Upper lobe of left lung (tissue), 6 donors: Measurements from ENCODE around the gene PLD3. TPM values are rescaled to one million over a fixed set of nuclear protein-coding genes. Genes with fewer than 3 reads are reported as not detected.

Source experiments
- ATAC-seq, 2 donors: fragments of 200-7000 bp; cut with Tn5 transposase; one replicate each; pipeline ENCODE4 v1.9.1; 2022; ENCODE audit warnings: mild to moderate bottlenecking in 2 of 2, moderate library complexity in 2 of 2; ENCODE audit not compliant: low FRiP score in 2 of 2
- DNase-seq, 2 donors: peaks; one replicate each; pipeline ENCODE4 v3.0.0-alpha.2; 2019 to 2020
- H3K27ac ChIP-seq, 4 donors: fragments of 200-600 bp; sonication (generic); one replicate each; pipeline ENCODE4 v1.5.1; 2016 to 2019
- H3K27me3 ChIP-seq, 4 donors: fragments of 200-600 bp; sonication (generic); one replicate each; pipeline ENCODE4 v1.5.1; 2017 to 2019
- H3K36me3 ChIP-seq, 4 donors: fragments of 200-600 bp; sonication (generic); one replicate each; pipeline ENCODE4 v1.5.1; 2016 to 2019
- H3K4me1 ChIP-seq, 4 donors: fragments of 200-600 bp; sonication (generic); one replicate each; pipeline ENCODE4 v1.5.1; 2018 to 2019
- H3K4me3 ChIP-seq, 4 donors: fragments of 200-600 bp; sonication (generic); one replicate each; pipeline ENCODE4 v1.5.1; 2017 to 2019; ENCODE audit warnings: mild to moderate bottlenecking in 2 of 4, moderate library complexity in 1 of 4
- H3K9me3 ChIP-seq, 4 donors: fragments of 200-600 bp; sonication (generic); one replicate each; pipeline ENCODE4 v1.5.1; 2018 to 2019
- EP300 ChIP-seq, 4 donors: sonication (generic); formaldehyde crosslinking; IDR thresholded peaks; one replicate each; pipeline ENCODE4 v1.5.1; 2017; ENCODE audit warnings: antibody characterized with exemption in 4 of 4, control low read depth in 2 of 4
- POLR2A ChIP-seq, 4 donors: fragments of 450-650 bp; IDR thresholded peaks; one replicate each; pipeline ENCODE4 v1.5.1; 2016 to 2017; ENCODE audit warnings: antibody characterized with exemption in 4 of 4, mild to moderate bottlenecking in 2 of 4
- POLR2AphosphoS5 ChIP-seq, 2 donors: sonication (generic); formaldehyde crosslinking; IDR thresholded peaks; one replicate each; pipeline ENCODE4 v1.5.1; 2017; ENCODE audit warnings: antibody characterized with exemption in 2 of 2
- WGBS, 2 donors: methylation state at CpG; one replicate each; pipeline ENCODE4 v1.1.5; 2017 to 2018; 5-methylcytosine and 5-hydroxymethylcytosine counted together
- total RNA-seq, 6 donors: library from RNA; depleted of rRNA in 4 of 6; stranded (reverse); fragments of >200 nt in 4 of 6; gene quantifications; one replicate each; pipeline versions ENCODE4 v1.1.0 to v1.2.1, GENCODE V29; 2016 to 2021
- TF ChIP-seq, protein P1 (sequence below), 6 experiments: fragments of 450-650 bp in 4 of 6; fragments of 200-600 bp in 2 of 6; sonication (generic) in 2 of 6; IDR thresholded peaks; one replicate each; pipeline ENCODE4 v1.5.1; 2016 to 2019; ENCODE audit warnings: antibody characterized with exemption in 6 of 6
- donor health status: DM: no; HTN: no; CAD: no; lungs with moderate emphysema.
- donor health status: DM: no; HTN: yes; CAD: no; lungs with severe emphysema.

PLD3 gene
- total RNA-seq, 6 donors from 2014 or later = 257 to 710 (median 470) TPM

DNA sequence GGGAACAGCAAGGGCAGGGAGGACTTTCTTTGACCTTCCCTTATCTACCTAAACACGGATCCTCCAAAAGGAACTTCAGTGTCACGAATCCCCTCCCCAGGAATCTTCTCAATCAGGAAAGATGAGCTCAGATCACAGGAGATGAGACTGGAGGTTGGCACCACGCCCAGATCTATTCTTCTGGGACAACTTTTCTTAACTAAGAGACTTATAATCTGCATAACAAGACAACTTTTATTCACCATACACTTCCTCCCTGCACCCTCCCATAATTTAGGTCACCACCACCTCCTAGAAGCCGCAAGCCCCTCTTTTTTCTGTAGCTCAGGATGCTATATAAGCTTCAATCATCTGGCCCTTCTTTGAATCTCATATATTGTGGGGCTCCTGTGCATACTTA, 44.2 kb upstream of the PLD3 start:
- no peaks in the 10 kb centered on the region for H3K9me3 ChIP-seq
- WGBS, 2 donors = 68 to 70% methylated on average over 4 of the region's 4 CpGs
- no peak overlapping the region for H3K4me3 ChIP-seq
- DNase-seq = no peak
- no peak for ATAC-seq
- no peaks in the 10 kb centered on the region for H3K27me3 ChIP-seq
- H3K4me1 ChIP-seq = peaks cover 0 to 6% (median 0%) of the 10 kb centered on the region in 4 donors
- no peaks in the 10 kb centered on the region for H3K36me3 ChIP-seq
- TF ChIP-seq POLR2A (IDR thresholded peaks at IDR 0.05) (no peak), POLR2AphosphoS5 (IDR thresholded peaks at IDR 0.05) (no peak), EP300 (IDR thresholded peaks at IDR 0.05) (no peak)
- TF ChIP-seq, protein P1, sequence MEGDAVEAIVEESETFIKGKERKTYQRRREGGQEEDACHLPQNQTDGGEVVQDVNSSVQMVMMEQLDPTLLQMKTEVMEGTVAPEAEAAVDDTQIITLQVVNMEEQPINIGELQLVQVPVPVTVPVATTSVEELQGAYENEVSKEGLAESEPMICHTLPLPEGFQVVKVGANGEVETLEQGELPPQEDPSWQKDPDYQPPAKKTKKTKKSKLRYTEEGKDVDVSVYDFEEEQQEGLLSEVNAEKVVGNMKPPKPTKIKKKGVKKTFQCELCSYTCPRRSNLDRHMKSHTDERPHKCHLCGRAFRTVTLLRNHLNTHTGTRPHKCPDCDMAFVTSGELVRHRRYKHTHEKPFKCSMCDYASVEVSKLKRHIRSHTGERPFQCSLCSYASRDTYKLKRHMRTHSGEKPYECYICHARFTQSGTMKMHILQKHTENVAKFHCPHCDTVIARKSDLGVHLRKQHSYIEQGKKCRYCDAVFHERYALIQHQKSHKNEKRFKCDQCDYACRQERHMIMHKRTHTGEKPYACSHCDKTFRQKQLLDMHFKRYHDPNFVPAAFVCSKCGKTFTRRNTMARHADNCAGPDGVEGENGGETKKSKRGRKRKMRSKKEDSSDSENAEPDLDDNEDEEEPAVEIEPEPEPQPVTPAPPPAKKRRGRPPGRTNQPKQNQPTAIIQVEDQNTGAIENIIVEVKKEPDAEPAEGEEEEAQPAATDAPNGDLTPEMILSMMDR (IDR thresholded peaks at IDR 0.05) = no peak
- no peak overlapping the region for H3K27ac ChIP-seq

DNA sequence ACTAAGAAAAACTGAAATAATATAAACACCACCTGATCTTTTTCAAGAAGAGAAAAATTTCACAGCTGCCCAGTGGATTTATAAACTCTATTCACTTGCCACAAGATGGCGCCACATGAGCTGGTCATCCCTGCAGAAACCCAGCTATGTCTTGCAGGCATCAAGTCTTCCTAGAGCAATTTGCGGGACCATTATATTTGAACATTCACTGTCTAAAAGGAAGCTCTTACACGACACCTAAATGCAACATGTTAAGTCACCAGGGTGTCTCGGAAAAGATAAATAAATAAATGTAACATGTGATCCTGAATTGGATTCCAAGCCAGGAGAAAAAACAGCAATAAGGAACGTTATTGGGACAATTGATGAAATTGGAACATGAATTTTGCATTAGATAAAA, 43.1 kb upstream of the PLD3 start:
- H3K4me3 ChIP-seq = no peak overlapping the region
- WGBS, 2 donors = 13 to 14% methylated on average over 5 of the region's 5 CpGs
- peaks cover 0 to 6% (median 0%) of the 10 kb centered on the region in 4 donors for H3K4me1 ChIP-seq
- TF ChIP-seq, protein P1 (IDR thresholded peaks at IDR 0.05) = peak; percentile 29 to 69 (median 58)
- no peak for TF ChIP-seq POLR2A (IDR thresholded peaks at IDR 0.05)
- H3K27me3 ChIP-seq = no peaks in the 10 kb centered on the region
- no peak overlapping the region for H3K27ac ChIP-seq
- peak in 1 of 2 donors; percentile 85 for ATAC-seq
- no peaks in the 10 kb centered on the region for H3K9me3 ChIP-seq
- DNase-seq = peak in 1 of 2 donors; percentile 78
- no peaks in the 10 kb centered on the region for H3K36me3 ChIP-seq

DNA sequence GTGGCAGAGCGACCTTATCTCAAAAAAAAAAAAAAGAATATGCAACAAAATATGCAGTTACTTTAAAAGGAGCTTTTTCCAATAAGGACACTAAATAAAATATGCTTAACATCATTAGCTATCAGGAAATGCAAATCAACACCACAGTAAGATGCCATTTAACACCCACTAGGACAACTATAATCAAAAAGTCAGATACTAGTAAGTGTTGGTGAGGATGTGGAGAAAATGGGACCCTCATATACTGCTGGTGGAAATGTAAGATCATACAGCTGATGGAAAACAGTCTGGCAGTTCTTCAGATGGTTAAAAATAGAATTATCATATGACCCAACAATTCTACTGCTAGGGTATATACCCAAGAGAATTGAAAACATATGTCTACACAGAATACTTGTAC, 38.8 kb upstream of the PLD3 start:
- H3K4me1 ChIP-seq = peaks cover 0 to 6% (median 0%) of the 10 kb centered on the region in 4 donors
- no peak for DNase-seq
- WGBS, 2 donors = 85 to 97% methylated on average over 1 of the region's 1 CpG
- no peak overlapping the region for H3K4me3 ChIP-seq
- ATAC-seq = no peak
- H3K27ac ChIP-seq = no peak overlapping the region
- TF ChIP-seq, protein P1 (IDR thresholded peaks at IDR 0.05) = no peak
- TF ChIP-seq POLR2AphosphoS5 (IDR thresholded peaks at IDR 0.05) = no peak
- no peak for TF ChIP-seq POLR2A (IDR thresholded peaks at IDR 0.05)
- no peak for TF ChIP-seq EP300 (IDR thresholded peaks at IDR 0.05)
- H3K36me3 ChIP-seq = no peaks in the 10 kb centered on the region
- no peaks in the 10 kb centered on the region for H3K9me3 ChIP-seq
- H3K27me3 ChIP-seq = no peaks in the 10 kb centered on the region

DNA sequence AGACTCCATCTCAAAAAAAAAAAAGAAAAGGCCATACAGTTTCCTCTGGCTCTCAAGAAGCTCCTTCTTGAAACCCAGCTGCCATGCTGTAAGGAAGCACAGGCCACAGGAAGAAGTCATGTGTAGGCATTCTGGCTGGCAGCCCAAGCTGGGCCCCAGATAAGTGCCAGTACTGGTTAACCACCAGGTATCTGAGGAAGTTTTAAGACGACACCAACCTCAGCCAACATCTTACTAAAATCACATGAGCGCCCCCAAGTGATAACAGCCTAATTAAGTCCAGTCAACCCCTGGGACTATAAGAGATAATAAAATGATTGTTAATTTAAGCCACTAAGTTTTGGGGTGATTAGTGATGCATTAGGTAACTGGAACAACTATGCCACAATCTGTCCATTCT, 36.0 kb upstream of the PLD3 start:
- no peak for ATAC-seq
- no peaks in the 10 kb centered on the region for H3K4me1 ChIP-seq

More for the DNA sequence above, 36.0 kb upstream of the PLD3 start:
- no peaks in the 10 kb centered on the region for H3K9me3 ChIP-seq
- DNase-seq = no peak
- H3K4me3 ChIP-seq = no peak overlapping the region
- TF ChIP-seq EP300 (IDR thresholded peaks at IDR 0.05) (no peak), POLR2A (IDR thresholded peaks at IDR 0.05) (no peak), POLR2AphosphoS5 (IDR thresholded peaks at IDR 0.05) (no peak)
- TF ChIP-seq, protein P1 (IDR thresholded peaks at IDR 0.05) = no peak
- H3K36me3 ChIP-seq = peaks cover 0 to 9% (median 0%) of the 10 kb centered on the region in 4 donors
- no peaks in the 10 kb centered on the region for H3K27me3 ChIP-seq
- H3K27ac ChIP-seq = no peak overlapping the region
- WGBS, 2 donors = 67 to 71% methylated on average over 2 of the region's 2 CpGs
